Fibroblast of peridontal ligament (primary cell): ENCODE data around the gene SLC39A11.
"Not testable (repeated sequence)": the region's sequence is repeated elsewhere in the genome, so short reads cannot be mapped to it uniquely, and the experiment has no call there.

Source experiments
- DNase-seq: peaks from one replicate; pipeline ENCODE4 v3.0.0-alpha.2; 2010; ENCODE audit errors: extremely low read depth

SLC39A11 gene

GRCh38 chr17:72786209-72786608 lies 306.3 kb downstream of the SLC39A11 start:
- no peak for DNase-seq

DNA sequence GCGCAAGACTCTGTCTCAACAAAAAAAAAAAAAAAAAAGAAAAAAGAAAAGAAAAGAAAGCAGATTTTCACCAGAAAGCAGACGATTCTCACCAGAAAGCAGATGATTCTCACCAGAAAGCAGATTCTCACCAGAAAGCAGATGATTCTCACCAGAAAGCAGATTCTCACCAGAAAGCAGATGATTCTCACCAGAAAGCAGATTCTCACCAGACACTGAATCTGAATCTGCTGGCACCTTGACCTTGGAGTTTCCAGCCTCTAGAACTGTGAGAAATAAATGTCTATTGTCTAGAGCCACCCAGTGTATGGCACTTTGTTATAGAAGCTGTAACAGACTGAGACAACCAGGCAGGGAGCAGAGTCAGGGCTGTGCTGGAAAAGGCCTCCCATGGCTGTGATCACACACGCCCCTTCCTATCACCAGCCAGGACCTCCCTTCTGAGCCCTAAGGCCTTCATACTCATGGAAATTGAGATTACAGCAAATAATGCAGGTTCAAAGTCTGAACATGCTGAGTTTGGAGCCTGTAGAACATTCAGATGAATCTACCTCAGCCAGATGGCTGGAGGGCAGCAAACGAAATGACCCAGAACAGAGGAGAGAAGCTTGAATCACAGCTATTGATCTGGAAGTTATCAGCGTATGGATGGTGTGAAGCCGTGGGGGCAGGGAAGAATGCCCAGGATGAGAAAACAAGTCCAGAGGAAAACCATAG lies 309.3 kb downstream of the SLC39A11 start:
- no peak for DNase-seq

DNA sequence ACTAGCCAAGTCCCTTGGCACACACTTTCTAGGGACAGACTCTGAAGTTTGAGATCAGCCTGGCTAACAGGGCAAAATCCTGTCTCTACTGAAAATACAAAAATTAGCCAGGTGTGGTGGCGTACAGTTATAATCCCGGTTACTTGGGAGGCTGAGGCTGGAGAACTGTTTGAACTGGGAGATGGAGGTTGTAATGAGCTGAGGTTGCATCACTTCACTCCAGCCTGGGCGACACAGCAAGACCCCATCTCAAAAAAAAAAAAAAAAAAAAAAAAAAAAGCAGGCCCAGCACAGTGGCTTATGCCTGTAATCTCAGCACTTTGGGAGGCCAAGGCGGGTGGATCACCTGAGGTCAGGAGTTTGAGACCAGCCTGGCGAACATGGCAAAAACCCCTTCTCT lies 310.1 kb downstream of the SLC39A11 start:
- DNase-seq: not testable (repeated sequence)

- no peak for DNase-seq
These were observed 314.0 kb downstream of the SLC39A11 start for GRCh38 chr17:72778169-72779151.

DNA sequence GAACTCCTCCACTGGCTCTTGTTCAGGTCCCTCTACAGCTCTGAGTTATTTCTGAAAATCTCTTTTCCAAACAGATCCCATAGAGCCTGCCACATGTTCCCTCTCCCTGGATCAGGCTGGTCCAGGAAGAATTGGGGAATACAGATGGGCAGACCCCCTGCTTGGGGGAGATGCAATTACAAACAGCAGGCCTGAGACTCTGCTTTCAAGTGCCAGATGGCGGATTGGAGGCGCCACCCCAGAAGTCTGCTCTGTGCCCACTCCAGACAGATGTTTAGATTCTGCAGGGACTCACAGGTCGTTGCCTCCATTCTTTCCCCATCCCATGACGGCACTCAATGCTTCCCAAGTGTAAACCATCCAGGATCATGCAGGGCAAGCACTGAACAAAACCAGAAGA lies 316.6 kb downstream of the SLC39A11 start:
- DNase-seq: no peak

DNA sequence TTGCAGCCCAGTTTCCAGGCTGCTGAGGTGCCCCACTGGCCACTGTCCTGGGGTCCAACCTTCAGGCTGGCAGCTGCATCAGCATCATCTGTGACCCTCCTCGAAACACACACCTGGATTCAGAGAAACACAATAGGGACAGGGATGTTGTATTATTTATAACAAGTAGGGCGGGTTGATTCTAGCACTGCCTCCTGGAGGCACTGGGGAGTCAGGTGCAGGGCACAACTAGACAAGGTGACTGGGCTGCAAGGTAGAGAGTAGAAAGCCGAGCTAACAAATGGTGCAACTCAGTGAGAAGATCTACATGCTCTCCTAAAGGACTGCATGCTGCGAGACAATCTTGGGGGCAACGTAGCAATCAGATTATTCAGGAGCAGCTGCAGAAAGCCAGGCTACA lies 317.3 kb downstream of the SLC39A11 start:
- no peak for DNase-seq

GRCh38 chr17:72774236-72774635 lies 318.3 kb downstream of the SLC39A11 start:
- no peak for DNase-seq

DNA sequence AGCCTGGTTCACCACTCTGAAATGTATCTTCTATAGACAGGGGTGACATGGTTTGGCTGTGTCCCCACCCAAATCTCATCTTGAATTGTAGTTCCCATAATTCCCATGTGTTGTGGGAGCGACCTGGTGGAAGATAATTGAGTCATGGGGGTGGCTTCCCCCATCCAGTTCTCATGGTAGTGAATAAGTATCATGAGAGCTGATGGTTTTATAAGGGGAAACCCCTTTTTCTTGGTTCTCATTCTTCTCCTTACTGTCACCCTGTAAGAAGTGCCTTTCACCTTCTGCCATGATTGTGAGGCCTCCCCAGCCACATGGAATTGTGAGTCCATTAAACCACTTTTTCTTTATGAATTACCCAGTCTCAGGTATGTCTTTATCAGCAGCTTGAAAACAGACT lies 319.3 kb downstream of the SLC39A11 start:
- not testable (repeated sequence) for DNase-seq

- DNase-seq: no peak
These were observed 320.1 kb downstream of the SLC39A11 start for GRCh38 chr17:72772331-72772821.

DNA sequence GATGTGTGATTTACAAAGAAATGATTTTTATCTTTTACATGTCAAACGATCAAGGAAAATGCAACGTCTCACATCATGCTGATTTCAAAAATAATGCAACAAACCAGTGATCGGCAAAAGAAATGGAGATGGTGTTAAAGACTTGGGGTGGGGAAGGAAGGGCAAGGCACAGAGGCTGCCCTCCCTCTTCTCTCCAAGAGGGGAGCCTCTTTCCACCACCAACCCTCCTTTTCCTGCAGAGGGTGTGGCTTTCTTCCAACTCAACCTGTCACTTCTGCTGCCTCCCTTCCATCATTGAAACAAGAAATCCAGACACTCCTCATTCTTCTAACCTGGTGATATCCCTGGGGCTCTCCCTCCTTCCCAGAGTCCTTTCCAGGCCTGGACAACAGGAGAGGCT lies 320.8 kb downstream of the SLC39A11 start:
- no peak for DNase-seq

GRCh38 chr17:72766761-72767356 lies 325.6 kb downstream of the SLC39A11 start:
- DNase-seq: no peak

GRCh38 chr17:72765368-72766153 lies 326.9 kb downstream of the SLC39A11 start:
- no peak for DNase-seq

GRCh38 chr17:72764632-72765041 lies 327.9 kb downstream of the SLC39A11 start:
- peak; percentile 37 for DNase-seq

DNA sequence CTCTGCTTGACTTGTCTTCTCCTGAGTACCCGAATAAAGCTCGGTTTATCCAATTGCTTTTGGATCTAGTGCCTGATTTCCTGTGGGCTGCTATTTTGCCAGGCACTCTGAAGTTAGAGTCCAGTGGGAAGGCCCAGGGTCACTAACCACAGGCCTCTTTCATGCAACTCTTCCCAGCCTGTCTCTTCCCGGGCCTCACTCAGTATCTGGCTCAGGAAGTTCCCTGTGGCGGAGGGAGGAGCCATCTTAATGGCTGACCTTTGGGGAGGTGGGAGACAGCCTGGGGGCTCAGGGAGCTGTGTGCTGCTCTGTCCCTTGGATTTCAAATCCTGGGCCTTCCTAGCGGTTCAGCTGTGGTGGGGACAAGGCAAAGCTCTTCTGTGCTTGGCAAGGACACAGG lies 328.5 kb downstream of the SLC39A11 start:
- no peak for DNase-seq

- DNase-seq: not testable (repeated sequence)
These were observed 330.5 kb downstream of the SLC39A11 start for GRCh38 chr17:72761893-72762575.

GRCh38 chr17:72761431-72761830 lies 331.1 kb downstream of the SLC39A11 start:
- no peak for DNase-seq

DNA sequence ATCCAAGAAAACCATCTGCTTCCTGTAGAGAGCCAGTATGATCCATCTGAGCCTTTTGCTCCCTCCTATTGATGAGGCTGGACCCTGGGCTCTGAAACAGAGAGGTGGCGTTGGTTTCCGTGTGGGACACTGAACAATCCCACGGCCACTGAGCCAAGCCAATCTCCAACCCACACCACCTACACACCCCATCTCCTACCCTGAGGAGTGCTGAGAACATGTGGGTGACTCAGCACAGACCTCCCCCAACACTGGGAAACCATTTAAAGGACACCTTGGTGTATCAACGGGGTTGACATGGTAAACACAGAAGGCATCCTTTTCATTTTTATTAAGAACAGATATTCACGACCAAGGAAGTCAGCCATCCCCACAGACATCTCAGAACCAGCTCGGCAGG lies 332.1 kb downstream of the SLC39A11 start:
- no peak for DNase-seq

DNA sequence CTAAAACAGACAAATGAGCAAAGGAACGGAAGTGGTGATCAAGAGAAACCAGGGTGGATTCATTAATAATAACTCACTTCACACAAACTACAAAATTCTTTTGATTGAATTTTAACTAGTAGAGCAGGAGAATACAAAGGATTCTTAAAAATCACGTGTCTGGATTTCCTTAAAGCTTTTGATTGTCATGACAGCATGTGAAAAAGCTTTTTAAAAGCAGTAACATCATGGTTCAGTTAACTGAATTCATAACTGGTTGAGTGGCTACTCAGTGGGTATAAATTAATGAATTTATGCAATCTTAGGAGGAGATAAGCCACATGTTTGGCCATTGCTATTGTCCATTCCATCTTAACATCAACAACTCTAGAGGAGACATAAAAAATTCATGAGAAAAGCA lies 333.2 kb downstream of the SLC39A11 start:
- DNase-seq: no peak

- DNase-seq: no peak
These were observed 336.2 kb downstream of the SLC39A11 start for GRCh38 chr17:72756256-72756655.

- DNase-seq: no peak
These were observed 338.0 kb downstream of the SLC39A11 start for GRCh38 chr17:72754513-72754912.

- no peak for DNase-seq
These were observed 340.7 kb downstream of the SLC39A11 start for GRCh38 chr17:72751746-72752145.
